HL-60 (cell line): ENCODE data around the gene BLOC1S1.

Experiments used
- DNase-seq, 2 experiments: peaks; one replicate each; pipeline ENCODE4 v3.0.0-alpha.2; 2010 to 2020; ENCODE audit warnings: low read depth in 1 of 2, low spot score in 1 of 2
- H3K27ac ChIP-seq: fragments of 250-450 bp; sonication (Bioruptor Pico); replicated peaks from 2 replicates; pipeline ENCODE4 v1.5.1; 2020; ENCODE audit warnings: mild to moderate bottlenecking, moderate library complexity
- H3K27me3 ChIP-seq: fragments of 250-450 bp; sonication (Bioruptor Pico); 2 replicates; pipeline ENCODE4 v1.5.1; 2021; ENCODE audit warnings: mild to moderate bottlenecking, moderate library complexity; ENCODE audit not compliant: insufficient read depth, poor library complexity, severe bottlenecking
- H3K4me3 ChIP-seq: replicated peaks from 2 replicates; pipeline ENCODE4 v1.5.1; 2011; ENCODE audit warnings: mild to moderate bottlenecking, control low read depth, low read length; ENCODE audit not compliant: insufficient read depth
- CTCF ChIP-seq: IDR thresholded peaks from one replicate; pipeline ENCODE4 v1.5.1; 2011; ENCODE audit warnings: low read length, control low read depth, inconsistent platforms; ENCODE audit not compliant: insufficient read depth
- GABPA ChIP-seq: IDR thresholded peaks from 2 replicates; pipeline ENCODE4 v1.6.1; 2012; ENCODE audit warnings: low read depth
- POLR2AphosphoS5 ChIP-seq: IDR thresholded peaks from 2 replicates; pipeline ENCODE4 v1.6.1; 2012; ENCODE audit warnings: low read depth
- SPI1 ChIP-seq: IDR thresholded peaks from 2 replicates; pipeline ENCODE4 v1.6.1; 2012; ENCODE audit warnings: low read depth, mild to moderate bottlenecking, borderline replicate concordance
- TF ChIP-seq, protein P1 (sequence below): IDR thresholded peaks from 2 replicates; pipeline ENCODE4 v1.6.1; 2012; ENCODE audit warnings: low read depth; ENCODE audit not compliant: insufficient replicate concordance

Gene BLOC1S1

GRCh38 chr12:55681142-55682077 lies 34.4 kb upstream of the BLOC1S1 start:
- H3K4me3 ChIP-seq: peak overlapping the region; percentile 54

GRCh38 chr12:55682087-55682796 lies 33.6 kb upstream of the BLOC1S1 start:
- no peak for DNase-seq
- Histone ChIP-seq H3K27ac (no peak overlapping the region), H3K27me3 (no peaks in the 10 kb centered on the region), H3K4me3 (peak overlapping the region; percentile 54)
- TF ChIP-seq POLR2AphosphoS5 (no peak), GABPA (no peak), CTCF (no peak), SPI1 (no peak)
- TF ChIP-seq, protein P1, sequence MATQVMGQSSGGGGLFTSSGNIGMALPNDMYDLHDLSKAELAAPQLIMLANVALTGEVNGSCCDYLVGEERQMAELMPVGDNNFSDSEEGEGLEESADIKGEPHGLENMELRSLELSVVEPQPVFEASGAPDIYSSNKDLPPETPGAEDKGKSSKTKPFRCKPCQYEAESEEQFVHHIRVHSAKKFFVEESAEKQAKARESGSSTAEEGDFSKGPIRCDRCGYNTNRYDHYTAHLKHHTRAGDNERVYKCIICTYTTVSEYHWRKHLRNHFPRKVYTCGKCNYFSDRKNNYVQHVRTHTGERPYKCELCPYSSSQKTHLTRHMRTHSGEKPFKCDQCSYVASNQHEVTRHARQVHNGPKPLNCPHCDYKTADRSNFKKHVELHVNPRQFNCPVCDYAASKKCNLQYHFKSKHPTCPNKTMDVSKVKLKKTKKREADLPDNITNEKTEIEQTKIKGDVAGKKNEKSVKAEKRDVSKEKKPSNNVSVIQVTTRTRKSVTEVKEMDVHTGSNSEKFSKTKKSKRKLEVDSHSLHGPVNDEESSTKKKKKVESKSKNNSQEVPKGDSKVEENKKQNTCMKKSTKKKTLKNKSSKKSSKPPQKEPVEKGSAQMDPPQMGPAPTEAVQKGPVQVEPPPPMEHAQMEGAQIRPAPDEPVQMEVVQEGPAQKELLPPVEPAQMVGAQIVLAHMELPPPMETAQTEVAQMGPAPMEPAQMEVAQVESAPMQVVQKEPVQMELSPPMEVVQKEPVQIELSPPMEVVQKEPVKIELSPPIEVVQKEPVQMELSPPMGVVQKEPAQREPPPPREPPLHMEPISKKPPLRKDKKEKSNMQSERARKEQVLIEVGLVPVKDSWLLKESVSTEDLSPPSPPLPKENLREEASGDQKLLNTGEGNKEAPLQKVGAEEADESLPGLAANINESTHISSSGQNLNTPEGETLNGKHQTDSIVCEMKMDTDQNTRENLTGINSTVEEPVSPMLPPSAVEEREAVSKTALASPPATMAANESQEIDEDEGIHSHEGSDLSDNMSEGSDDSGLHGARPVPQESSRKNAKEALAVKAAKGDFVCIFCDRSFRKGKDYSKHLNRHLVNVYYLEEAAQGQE: no peak

More at GRCh38 chr12:55681142-55682077, 34.4 kb upstream of the BLOC1S1 start:
- TF ChIP-seq SPI1 (peak; percentile 39; the same call in 1 of the 2 replicates), GABPA (no peak), POLR2AphosphoS5 (no peak), CTCF (peak; percentile 19)
- TF ChIP-seq, protein P1: no peak
- peak; percentile 61 to 76 for DNase-seq
- H3K27ac ChIP-seq: no peak overlapping the region
- no peaks in the 10 kb centered on the region for H3K27me3 ChIP-seq

- TF ChIP-seq GABPA (no peak), POLR2AphosphoS5 (no peak), CTCF (no peak), SPI1 (no peak)
- TF ChIP-seq, protein P1: no peak
- Histone ChIP-seq H3K27me3 (no peaks in the 10 kb centered on the region), H3K27ac (no peak overlapping the region), H3K4me3 (no peak overlapping the region)
- no peak for DNase-seq
Measured at GRCh38 chr12:55683676-55684075, 32.2 kb upstream of the BLOC1S1 start.
